Measurements from ENCODE around the gene NUPR2. TPM values are rescaled to one million over a fixed set of nuclear protein-coding genes. Genes with fewer than 3 reads are reported as not detected.

Gene NUPR2, protein sequence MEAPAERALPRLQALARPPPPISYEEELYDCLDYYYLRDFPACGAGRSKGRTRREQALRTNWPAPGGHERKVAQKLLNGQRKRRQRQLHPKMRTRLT
- not detected in 2 replicates for total RNA-seq

DNA sequence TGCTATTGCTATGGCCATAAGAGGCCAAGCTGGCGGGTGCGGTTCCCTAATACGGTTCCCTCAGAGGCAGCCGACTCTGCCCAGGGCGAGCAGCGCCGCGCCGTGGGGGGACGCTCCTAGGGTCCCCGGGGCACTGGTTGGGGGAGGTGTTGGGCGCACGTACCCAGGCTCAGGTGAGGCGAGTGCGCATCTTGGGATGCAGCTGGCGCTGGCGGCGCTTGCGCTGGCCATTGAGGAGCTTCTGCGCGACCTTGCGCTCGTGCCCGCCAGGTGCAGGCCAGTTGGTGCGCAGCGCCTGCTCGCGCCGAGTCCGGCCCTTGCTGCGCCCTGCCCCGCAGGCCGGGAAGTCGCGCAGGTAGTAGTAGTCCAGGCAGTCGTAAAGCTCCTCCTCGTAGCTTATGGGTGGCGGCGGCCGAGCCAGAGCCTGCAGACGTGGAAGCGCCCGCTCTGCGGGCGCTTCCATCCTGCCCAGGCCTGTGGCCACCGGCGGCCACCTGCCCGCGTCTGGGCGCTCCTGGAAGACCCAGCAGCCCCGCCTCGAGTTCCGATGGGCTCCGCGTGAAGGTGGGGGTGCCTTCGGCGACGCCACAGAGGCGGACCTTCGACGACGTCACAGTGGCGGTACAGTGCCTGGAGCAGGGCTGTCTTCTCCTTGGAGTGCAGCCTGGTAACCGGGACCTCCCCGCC lies at the start of gene NUPR2:
TSS of gene NUPR2 (minus strand) at position 566 of the 687 bp plus-strand sequence. CDS start at position 463, 103 bp downstream.

DNA sequence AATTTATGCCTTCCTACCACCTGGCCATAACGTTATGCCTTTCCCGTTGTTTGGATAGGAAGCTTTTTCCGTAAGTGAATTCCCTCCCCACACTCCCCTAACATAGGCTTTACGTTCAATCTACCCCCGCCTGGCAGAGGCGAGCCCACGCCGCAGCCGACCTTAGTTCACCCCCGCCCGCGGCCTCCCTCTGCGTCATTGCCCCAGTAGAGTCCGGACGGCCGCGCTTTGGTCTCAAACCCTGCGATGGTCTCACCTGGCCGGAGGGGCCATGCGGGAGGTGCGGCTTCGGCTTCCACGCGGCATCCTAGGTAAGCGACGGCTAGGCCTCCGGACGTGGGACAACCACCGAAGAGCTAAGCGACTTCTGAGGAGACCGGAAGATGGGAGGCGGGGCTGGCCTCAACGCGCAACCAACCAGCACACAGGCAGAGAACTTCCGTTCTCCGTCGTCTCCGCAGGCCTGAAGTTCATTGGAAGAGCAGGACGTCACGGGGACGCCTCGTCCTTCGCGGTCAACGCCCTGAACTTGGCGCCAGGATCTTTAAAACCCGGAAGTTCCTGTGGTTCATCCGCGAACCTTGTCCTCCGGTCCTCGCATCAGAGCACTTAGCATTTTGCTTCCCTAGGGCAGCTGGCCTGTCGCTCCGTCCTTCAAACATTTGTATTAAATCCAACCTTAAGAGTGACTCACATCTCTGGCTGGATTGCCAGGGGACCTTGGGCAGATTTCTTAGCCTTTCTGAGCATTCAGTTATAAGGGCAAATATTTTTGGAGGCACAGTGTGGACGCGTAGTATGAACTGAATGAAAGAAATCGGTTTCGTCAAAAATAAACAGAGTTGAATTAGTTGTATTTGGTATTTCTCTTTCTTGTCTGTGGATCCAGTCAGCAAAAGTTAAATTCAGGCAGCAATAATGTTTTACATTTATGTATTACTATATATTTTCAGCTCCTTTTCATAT lies 9.8 kb downstream of the NUPR2 start, which contains the start of gene CHCHD2:
TSS of gene CHCHD2 (minus strand) at position 369 of the 966 bp plus-strand sequence. CDS start at position 306, 63 bp downstream.

DNA sequence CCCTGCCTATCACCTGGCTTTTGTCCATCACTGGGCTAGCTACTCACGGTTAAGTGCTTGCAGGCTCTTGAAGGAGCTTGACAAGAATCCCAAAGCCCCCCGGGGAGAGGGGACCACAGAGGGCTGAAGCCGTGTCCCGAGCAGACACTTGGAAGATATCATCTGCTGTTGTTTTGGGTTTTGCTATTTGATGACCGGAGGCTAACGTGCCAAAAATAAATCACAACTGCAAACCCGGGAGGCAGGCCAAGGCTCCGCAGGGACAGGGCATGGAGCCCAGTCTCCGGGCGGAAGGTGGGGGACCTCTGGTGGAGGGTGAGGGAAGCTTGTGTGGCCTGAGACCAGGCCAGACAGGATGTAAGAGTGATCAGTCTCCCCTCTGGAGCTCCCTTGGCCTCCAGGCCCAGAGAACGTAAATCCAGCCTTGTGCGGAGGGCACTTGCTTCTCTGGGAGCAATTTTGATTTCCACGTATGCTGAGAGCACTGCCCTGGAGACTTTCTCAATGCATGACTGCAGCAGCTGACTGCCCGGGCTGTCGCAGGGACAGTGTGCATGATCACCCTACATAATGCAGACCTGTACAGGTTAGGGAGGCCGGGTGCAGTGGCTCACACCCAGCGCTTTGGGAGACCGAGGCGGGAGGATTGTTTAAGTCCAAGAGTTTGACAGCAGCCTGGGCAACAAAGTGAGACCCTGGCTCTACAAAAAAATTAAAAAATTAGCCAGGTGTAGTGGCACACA lies 23.3 kb downstream of the NUPR2 start, which contains the start of gene PHKG1:
TSS of gene PHKG1 (minus strand) at position 164 of the 743 bp plus-strand sequence. CDS start 4,011 bp downstream, outside the sequence.

Other genes with a start within 250 kb of the NUPR2 start
- gene ZNF713, start 229.0 kb downstream of the NUPR2 start, total RNA-seq = 1.7 and 3.0 TPM in 2 replicates
- 13.6 and 14.8 TPM in 2 replicates for gene MRPS17, start 164.5 kb downstream of the NUPR2 start, total RNA-seq
- 31.7 and 37.8 TPM in 2 replicates for gene NIPSNAP2, start 151.8 kb downstream of the NUPR2 start, total RNA-seq
- gene PSPH, start 65.0 kb downstream of the NUPR2 start, total RNA-seq = 40.6 and 41.9 TPM in 2 replicates
- 200 and 235 TPM in 2 replicates for gene CCT6A, start 64.7 kb downstream of the NUPR2 start, total RNA-seq
- gene SUMF2, start 52.1 kb downstream of the NUPR2 start, total RNA-seq = 233 and 238 TPM in 2 replicates
- 2.0 and 9.4 TPM in 2 replicates for gene PHKG1, start 23.5 kb downstream of the NUPR2 start, total RNA-seq
- 280 and 321 TPM in 2 replicates for gene CHCHD2, start 9.9 kb downstream of the NUPR2 start, total RNA-seq

All from aortic smooth muscle cell (primary cell).